K562 (cell line): Measurements from ENCODE around the gene COLQ. TPM values are rescaled to one million over a fixed set of nuclear protein-coding genes. Genes with fewer than 3 reads are reported as not detected.

Experiments used
- ATAC-seq: fragments of 200-7000 bp; cut with Tn5 transposase; 3 replicates; pipeline ENCODE4 v1.9.1; 2020; ENCODE audit warnings: moderate library complexity
- BruUV-seq: library from RNA; stranded (reverse); fragments of 400-500 nt; replicated peaks from 2 replicates; lab custom pipeline; 2021; lab: Mats Ljungman, UMichigan
- CTCF ChIA-PET: fragments of 300-600 bp; formaldehyde crosslinking; extraction: SDS; loops from one replicate; lab custom pipeline; 2021; ENCODE audit warnings: low intra/inter-chr PET ratio; lab: Yijun Ruan, JAX
- POLR2A ChIA-PET: fragments of 300-600, 350-650 bp; sonication (Branson Sonifier 250); formaldehyde crosslinking; extraction: SDS; loops from one replicate; lab custom pipeline; 2021; ENCODE audit warnings: antibody characterized with exemption, inconsistent platforms; lab: Yijun Ruan, JAX
- DNase-seq, 4 experiments: peaks; one replicate each; pipeline versions ENCODE4 v3.0.0 to v3.0.0-alpha.2; 2011 to 2018; ENCODE audit warnings: low spot score in 3 of 4, mixed read lengths in 3 of 4; ENCODE audit errors: extremely low read depth in 1 of 4
- FAIRE-seq: peaks from 2 replicates; lab custom pipeline; 2011; peaks lifted over from hg19 to GRCh38; lab: Jason Lieb, UNC
- H2AFZ ChIP-seq: 2 replicates; pipeline ENCODE4 v1.6.0; 2011; ENCODE audit warnings: low read depth, low read length, control low read depth, inconsistent platforms
- H3K27ac ChIP-seq: fragments of 200-600 bp; 3 replicates; pipeline ENCODE4 v1.8.0; 2011; ENCODE audit warnings: low read depth, mild to moderate bottlenecking, control low read depth, inconsistent platforms, low read length, moderate library complexity, mixed read lengths; ENCODE audit errors: extremely low read depth
- H3K27me3 ChIP-seq, 2 experiments: fragments of 300-600 bp in 1 of 2; 2 replicates in 1 of 2; 3 replicates in 1 of 2; pipeline versions ENCODE4 v1.6.0 to v1.8.0; 2011; ENCODE audit warnings: inconsistent platforms in 2 of 2, low read length in 2 of 2, mild to moderate bottlenecking in 1 of 2, mixed read lengths in 1 of 2, moderate library complexity in 1 of 2; ENCODE audit not compliant: control insufficient read depth in 2 of 2, insufficient read depth in 2 of 2
- H3K36me3 ChIP-seq: fragments of 300-600 bp; 3 replicates; pipeline ENCODE4 v1.8.0; 2011; ENCODE audit warnings: mild to moderate bottlenecking, low read length, inconsistent platforms; ENCODE audit not compliant: control insufficient read depth, insufficient read depth
- H3K4me1 ChIP-seq, 2 experiments: fragments of 200-600 bp in 1 of 2; replicated peaks in 1 of 2; 2 replicates in 1 of 2; 3 replicates in 1 of 2; pipeline versions ENCODE4 v1.5.1 to v1.8.0; 2011; ENCODE audit warnings: inconsistent platforms in 2 of 2, low read length in 2 of 2, mild to moderate bottlenecking in 1 of 2, mixed read lengths in 1 of 2, moderate library complexity in 1 of 2; ENCODE audit not compliant: control insufficient read depth in 2 of 2, insufficient read depth in 2 of 2
- H3K4me2 ChIP-seq: 2 replicates; pipeline ENCODE4 v1.6.1; 2011; ENCODE audit warnings: low read length, control low read depth, inconsistent platforms, mixed read lengths; ENCODE audit not compliant: insufficient read depth
- H3K4me3 ChIP-seq: fragments of 200-600 bp; sonication (generic), shearing (Covaris generic); 2 replicates; pipeline ENCODE4 v1.5.1; 2016; ENCODE audit warnings: control low read depth, inconsistent platforms
- H3K79me2 ChIP-seq: fragments of 200-600 bp; 3 replicates; pipeline ENCODE4 v1.8.0; 2011; ENCODE audit warnings: low read length, inconsistent platforms; ENCODE audit not compliant: control insufficient read depth, insufficient read depth
- H3K9ac ChIP-seq, 2 experiments: 2 replicates each; pipeline versions ENCODE4 v1.6.0 to v1.6.1; 2011; ENCODE audit warnings: low read depth in 2 of 2, low read length in 2 of 2, control low read depth in 1 of 2, inconsistent platforms in 1 of 2, mild to moderate bottlenecking in 1 of 2, mixed read lengths in 1 of 2; ENCODE audit not compliant: insufficient read depth in 1 of 2
- H3K9me1 ChIP-seq: one replicate; pipeline ENCODE4 v1.6.0; 2011; ENCODE audit warnings: inconsistent platforms, mild to moderate bottlenecking, low read length, moderate library complexity; ENCODE audit not compliant: control insufficient read depth, insufficient read depth
- H3K9me3 ChIP-seq: replicated peaks from 2 replicates; pipeline ENCODE4 v1.5.1; 2011; ENCODE audit warnings: low read depth, low read length, inconsistent platforms; ENCODE audit not compliant: control insufficient read depth, insufficient read depth
- H4K20me1 ChIP-seq: replicated peaks from 2 replicates; pipeline ENCODE4 v1.6.1; 2011; ENCODE audit warnings: low read length, inconsistent platforms, mixed read lengths; ENCODE audit not compliant: control insufficient read depth, insufficient read depth
- ADNP ChIP-seq: fragments of 200-800 bp; sonication (Bioruptor generic); IDR thresholded peaks from 2 replicates; pipeline ENCODE4 v1.6.1; 2016; ENCODE audit warnings: missing genetic modification characterization, missing compliant biosample characterization
- FOXK1 ChIP-seq: sonication (generic); formaldehyde crosslinking; IDR thresholded peaks from 2 replicates; pipeline ENCODE4 v1.8.0; 2022; ENCODE audit warnings: missing genetic modification reagents, mild to moderate bottlenecking, borderline replicate concordance
- HEY1 ChIP-seq: fragments of 250-450 bp; sonication (Bioruptor Pico); IDR thresholded peaks from 2 replicates; pipeline ENCODE4 v1.5.0; 2020; ENCODE audit warnings: mild to moderate bottlenecking, moderate library complexity, borderline replicate concordance
- HNRNPH1 ChIP-seq: fragments of 200-400 bp; formaldehyde crosslinking; optimal IDR thresholded peaks from 2 replicates; pipeline ENCODE3; 2017; ENCODE audit warnings: low read depth, mild to moderate bottlenecking, low read length, moderate library complexity
- IRF2 ChIP-seq: sonication (generic); formaldehyde crosslinking; IDR thresholded peaks from 2 replicates; pipeline ENCODE4 v1.8.1; 2022; ENCODE audit warnings: mild to moderate bottlenecking, missing genetic modification reagents
- LCOR ChIP-seq: sonication (generic); formaldehyde crosslinking; IDR thresholded peaks from 2 replicates; pipeline ENCODE4 v1.8.0; 2022; ENCODE audit warnings: mild to moderate bottlenecking, missing genetic modification reagents
- NFXL1 ChIP-seq: fragments of 450-650 bp; formaldehyde crosslinking; IDR thresholded peaks from 2 replicates; pipeline ENCODE4 v1.4.0; 2021; ENCODE audit warnings: mild to moderate bottlenecking
- SMC3 ChIP-seq: conservative IDR thresholded peaks from 2 replicates; pipeline ENCODE4 v1.6.1; 2011; ENCODE audit warnings: low read depth, low read length, improper control_type of control experiment; ENCODE audit not compliant: insufficient read depth
- STAG1 ChIP-seq: sonication (generic); formaldehyde crosslinking; IDR thresholded peaks from 2 replicates; pipeline ENCODE4 v1.5.0; 2020; ENCODE audit warnings: missing genetic modification reagents, borderline replicate concordance
- ZFP1 ChIP-seq: fragments of 450-650 bp; formaldehyde crosslinking; IDR thresholded peaks from 2 replicates; pipeline ENCODE4 v1.4.0; 2020; ENCODE audit warnings: mild to moderate bottlenecking, mixed read lengths
- ZNF165 ChIP-seq: fragments of 250-450 bp; sonication (Bioruptor Pico); IDR thresholded peaks from 2 replicates; pipeline ENCODE4 v1.4.0; 2020; ENCODE audit warnings: borderline replicate concordance
- WGBS: fragments of 100-300 bp; shearing (Covaris generic); methylation state at CpG from one replicate; pipeline ENCODE4 v1.1.6; 2016; ENCODE audit warnings: low coverage, mixed read lengths; ENCODE audit not compliant: insufficient coverage; ENCODE audit errors: missing lambda C conversion rate; 5-methylcytosine and 5-hydroxymethylcytosine counted together
- in situ Hi-C: fragments of 300-500 bp; cut with MboI; formaldehyde crosslinking; loops from 4 replicates; pipeline ENCODE4 v1.15.0; 2018; ENCODE audit warnings: inconsistent platforms, mixed read lengths
- intact Hi-C: fragments of 100-400 bp; cut with micrococcal nuclease; formaldehyde crosslinking; loops from 2 replicates; pipeline ENCODE4 v1.14.2; 2022
- polyA plus RNA-seq, 8 experiments: library from polyadenylated mRNA; depleted of rRNA in 4 of 8; stranded (reverse) in 5 of 8; unstranded in 3 of 8; fragments of >200 nt; fragmentation: Nextera tagmentation in 2 of 8; fragmentation: Illumina TruSeq in 1 of 8; extraction: Ambion mirVana in 2 of 8; extraction: Trizol in 1 of 8; gene quantifications; 2 replicates each; pipeline versions ENCODE4 v1.2.1 to v1.2.3, GENCODE V29; 2011 to 2014; ENCODE audit warnings: inconsistent platforms in 1 of 8, missing spikeins in 1 of 8
- total RNA-seq, 7 experiments: library from RNA; depleted of rRNA in 6 of 7; stranded (reverse); fragments of >200 nt in 6 of 7; fragmentation: Illumina TruSeq in 2 of 7; extraction: Trizol in 2 of 7; gene quantifications; 2 replicates each; pipeline versions ENCODE4 v1.2.1 to v1.2.3, GENCODE V29; 2011 to 2021; ENCODE audit warnings: low replicate concordance in 1 of 7
- TF ChIP-seq, protein P1 (sequence below), 2 experiments: IDR thresholded peaks; 2 replicates each; pipeline ENCODE4 v1.6.1; 2011; ENCODE audit warnings: borderline replicate concordance in 1 of 2, control low read depth in 1 of 2, low read depth in 1 of 2, low read length in 1 of 2, mild to moderate bottlenecking in 1 of 2, mixed read lengths in 1 of 2, moderate library complexity in 1 of 2; ENCODE audit not compliant: insufficient read depth in 1 of 2, insufficient read length in 1 of 2, poor library complexity in 1 of 2, severe bottlenecking in 1 of 2; ENCODE audit errors: extremely low read depth in 1 of 2
- TF ChIP-seq, protein P2 (sequence below): sonication (generic); formaldehyde crosslinking; IDR thresholded peaks from 2 replicates; pipeline ENCODE4 v1.8.1; 2022; ENCODE audit warnings: missing genetic modification reagents
- TF ChIP-seq, protein P3 (sequence below): fragments of 250-450 bp; sonication (Bioruptor Pico); IDR thresholded peaks from 2 replicates; pipeline ENCODE4 v1.8.0; 2022; ENCODE audit warnings: moderate library complexity, mild to moderate bottlenecking, inconsistent platforms
- TF ChIP-seq, protein P4 (sequence below): fragments of 250-450 bp; sonication (Bioruptor Pico); IDR thresholded peaks from 2 replicates; pipeline ENCODE4 v1.5.0; 2021

Gene COLQ
- total and polyA plus RNA-seq, 9 of the 15 experiments (the other 6 are each of a cell fraction or from before 2014, with no cell fraction given): 0.04 to 0.36 (median 0.27) TPM; not detected in 4

DNA sequence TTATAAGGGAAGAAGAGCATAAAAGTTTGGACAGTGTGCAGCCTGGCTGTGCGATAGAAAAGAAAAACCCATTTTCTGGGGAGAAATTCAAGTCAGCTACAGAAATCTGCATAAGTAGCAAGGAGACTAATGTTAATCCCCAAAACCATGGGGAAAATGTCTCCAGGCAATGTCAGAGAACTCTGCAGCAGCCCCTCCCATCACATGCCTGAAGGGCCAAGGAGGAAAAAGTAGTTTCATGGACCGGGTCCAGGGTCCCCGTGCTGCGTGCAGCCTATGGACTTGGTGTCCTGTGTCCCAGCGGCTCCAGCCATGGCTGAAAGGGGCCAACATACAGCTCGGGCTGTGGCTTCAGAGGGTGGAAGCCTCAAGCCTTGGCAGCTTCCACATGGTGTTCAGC, 28.3 kb upstream of the COLQ start:
- no peak overlapping the region for H2AFZ ChIP-seq
- DNase-seq: no peak
- no peaks in the 10 kb centered on the region for H3K9me1 ChIP-seq
- POLR2A ChIA-PET: no interaction called here
- no peak overlapping the region for H3K4me3 ChIP-seq
- no peaks in the 10 kb centered on the region for H3K79me2 ChIP-seq
- no peak overlapping the region for H3K27ac ChIP-seq
- no peaks in the 10 kb centered on the region for H3K27me3 ChIP-seq
- TF ChIP-seq FOXK1 (CRISPR knock-in tag) (no peak), HNRNPH1 (no peak), HEY1 (CRISPR knock-in tag) (no peak), STAG1 (no peak), ZNF165 (CRISPR knock-in tag) (no peak), LCOR (no peak), NFXL1 (CRISPR knock-in tag) (no peak), ZFP1 (CRISPR knock-in tag) (no peak), ADNP (tag) (no peak), IRF2 (no peak), SMC3 (no peak)
- TF ChIP-seq, protein P1, sequence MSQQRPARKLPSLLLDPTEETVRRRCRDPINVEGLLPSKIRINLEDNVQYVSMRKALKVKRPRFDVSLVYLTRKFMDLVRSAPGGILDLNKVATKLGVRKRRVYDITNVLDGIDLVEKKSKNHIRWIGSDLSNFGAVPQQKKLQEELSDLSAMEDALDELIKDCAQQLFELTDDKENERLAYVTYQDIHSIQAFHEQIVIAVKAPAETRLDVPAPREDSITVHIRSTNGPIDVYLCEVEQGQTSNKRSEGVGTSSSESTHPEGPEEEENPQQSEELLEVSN (IDR thresholded peaks at IDR 0.05; ENCODE audit: borderline replicate concordance in 1 of 2, extremely low read depth in 1 of 2, insufficient read depth in 1 of 2, insufficient read length in 1 of 2, low read depth in 1 of 2, low read length in 1 of 2, poor library complexity in 1 of 2, severe bottlenecking in 1 of 2): no peak
- TF ChIP-seq, protein P2, sequence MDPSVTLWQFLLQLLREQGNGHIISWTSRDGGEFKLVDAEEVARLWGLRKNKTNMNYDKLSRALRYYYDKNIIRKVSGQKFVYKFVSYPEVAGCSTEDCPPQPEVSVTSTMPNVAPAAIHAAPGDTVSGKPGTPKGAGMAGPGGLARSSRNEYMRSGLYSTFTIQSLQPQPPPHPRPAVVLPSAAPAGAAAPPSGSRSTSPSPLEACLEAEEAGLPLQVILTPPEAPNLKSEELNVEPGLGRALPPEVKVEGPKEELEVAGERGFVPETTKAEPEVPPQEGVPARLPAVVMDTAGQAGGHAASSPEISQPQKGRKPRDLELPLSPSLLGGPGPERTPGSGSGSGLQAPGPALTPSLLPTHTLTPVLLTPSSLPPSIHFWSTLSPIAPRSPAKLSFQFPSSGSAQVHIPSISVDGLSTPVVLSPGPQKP (CRISPR knock-in tag): no peak
- TF ChIP-seq, protein P3, sequence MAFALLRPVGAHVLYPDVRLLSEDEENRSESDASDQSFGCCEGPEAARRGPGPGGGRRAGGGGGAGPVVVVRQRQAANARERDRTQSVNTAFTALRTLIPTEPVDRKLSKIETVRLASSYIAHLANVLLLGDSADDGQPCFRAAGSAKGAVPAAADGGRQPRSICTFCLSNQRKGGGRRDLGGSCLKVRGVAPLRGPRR (CRISPR knock-in tag): no peak
- TF ChIP-seq, protein P4, sequence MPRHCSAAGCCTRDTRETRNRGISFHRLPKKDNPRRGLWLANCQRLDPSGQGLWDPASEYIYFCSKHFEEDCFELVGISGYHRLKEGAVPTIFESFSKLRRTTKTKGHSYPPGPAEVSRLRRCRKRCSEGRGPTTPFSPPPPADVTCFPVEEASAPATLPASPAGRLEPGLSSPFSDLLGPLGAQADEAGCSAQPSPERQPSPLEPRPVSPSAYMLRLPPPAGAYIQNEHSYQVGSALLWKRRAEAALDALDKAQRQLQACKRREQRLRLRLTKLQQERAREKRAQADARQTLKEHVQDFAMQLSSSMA (CRISPR knock-in tag): no peak
- TF ChIP-seq, all 486 proteins: peak for 0
- intact Hi-C loops (no loop called here), in situ Hi-C loops (loop anchor here (5.0 kb wide), 1 partner anchor 433 kb away; no protein-coding TSS in a partner anchor)
- BruUV-seq: no TSS peak
- CTCF ChIA-PET: no interaction called here
- Histone ChIP-seq H4K20me1 (no peaks in the 10 kb centered on the region), H3K4me2 (no peak overlapping the region), H3K9me3 (no peaks in the 10 kb centered on the region), H3K4me1 (peaks cover 0 to 6% of the 10 kb centered on the region in 2 experiments; a peak in 2 of 5 replicates), H3K36me3 (no peaks in the 10 kb centered on the region), H3K9ac (no peak overlapping the region)
- ATAC-seq (no peak), FAIRE-seq (no peak)
- 5% methylated on average over 6 of the region's 6 CpGs for WGBS
